ENCODE results near the gene ACSF3.

Gene ACSF3

GRCh38 chr16:89134269-89134668 is 40.6 kb downstream of the ACSF3 start:
- no peak for DNase-seq

GRCh38 chr16:89135166-89135565 is 41.5 kb downstream of the ACSF3 start:
- DNase-seq, result no peak

- no peak for DNase-seq
Observed at GRCh38 chr16:89135971-89136765, 42.5 kb downstream of the ACSF3 start.

- DNase-seq, result no peak
Observed at GRCh38 chr16:89136931-89137330, 43.3 kb downstream of the ACSF3 start.

GRCh38 chr16:89137666-89138512 is 44.2 kb downstream of the ACSF3 start:
- DNase-seq, result no peak

GRCh38 chr16:89138513-89138795 is 44.8 kb downstream of the ACSF3 start:
- no peak for DNase-seq

GRCh38 chr16:89138843-89139520 is 45.3 kb downstream of the ACSF3 start:
- DNase-seq, result no peak

GRCh38 chr16:89139907-89140361 is 46.3 kb downstream of the ACSF3 start:
- no peak for DNase-seq

GRCh38 chr16:89140401-89140800 is 46.7 kb downstream of the ACSF3 start:
- DNase-seq, result no peak

GRCh38 chr16:89140981-89141883 is 47.6 kb downstream of the ACSF3 start:
- DNase-seq, result no peak

GRCh38 chr16:89141884-89142267 is 48.2 kb downstream of the ACSF3 start:
- no peak for DNase-seq

- DNase-seq, result no peak
Observed at GRCh38 chr16:89142474-89143195, 49.0 kb downstream of the ACSF3 start.

GRCh38 chr16:89143201-89143741 is 49.6 kb downstream of the ACSF3 start:
- no peak for DNase-seq

GRCh38 chr16:89143911-89144675 is 50.4 kb downstream of the ACSF3 start:
- DNase-seq, result no peak

GRCh38 chr16:89144681-89145080 is 51.0 kb downstream of the ACSF3 start:
- no peak for DNase-seq

- DNase-seq, result no peak
Observed at GRCh38 chr16:89145406-89146161, 51.9 kb downstream of the ACSF3 start.

- no peak for DNase-seq
Observed at GRCh38 chr16:89146211-89147005, 52.8 kb downstream of the ACSF3 start.

GRCh38 chr16:89147085-89147817 is 53.6 kb downstream of the ACSF3 start:
- DNase-seq, result no peak
